CD4-positive, alpha-beta T cell treated with Interleukin-6 for 4 hours (primary cell): ENCODE results near the gene PPP1R2B.

Experiments
- DNase-seq: peaks from one replicate; pipeline ENCODE4 v3.0.0-alpha.2; 2020; ENCODE audit warnings: mixed read lengths

PPP1R2B gene

DNA sequence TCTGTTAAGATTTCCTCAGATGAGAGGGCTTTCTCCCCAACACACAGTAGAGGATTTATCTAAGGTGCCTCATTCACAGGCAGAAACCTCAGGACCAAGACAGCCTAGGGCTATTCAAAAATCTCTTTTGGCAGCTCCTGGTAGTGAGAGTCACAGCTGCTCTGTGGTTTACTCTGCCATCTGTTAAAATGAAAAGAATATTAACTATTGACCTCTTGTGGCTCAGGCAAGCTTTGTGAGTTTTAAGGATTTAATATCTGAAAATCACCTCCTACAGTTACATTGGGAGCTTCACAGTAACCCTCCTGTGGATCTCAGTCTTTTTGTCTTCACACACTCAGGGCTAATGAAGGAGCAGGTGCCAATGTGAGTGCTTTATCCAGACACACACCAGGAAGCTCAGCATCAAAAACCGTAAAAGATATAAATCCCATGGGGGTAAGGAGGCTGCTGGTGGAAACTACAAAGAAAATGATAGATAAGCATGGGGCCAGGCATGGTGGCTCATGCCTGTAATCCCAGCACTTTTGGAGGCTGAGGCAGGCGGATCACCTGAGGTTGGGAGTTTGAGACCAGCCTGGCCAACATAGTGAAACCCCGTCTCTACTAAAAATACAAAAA is 29.7 kb downstream of the PPP1R2B start:
- DNase-seq, result no peak

GRCh38 chr5:156883316-156883875 is 33.3 kb downstream of the PPP1R2B start:
- no peak for DNase-seq

DNA sequence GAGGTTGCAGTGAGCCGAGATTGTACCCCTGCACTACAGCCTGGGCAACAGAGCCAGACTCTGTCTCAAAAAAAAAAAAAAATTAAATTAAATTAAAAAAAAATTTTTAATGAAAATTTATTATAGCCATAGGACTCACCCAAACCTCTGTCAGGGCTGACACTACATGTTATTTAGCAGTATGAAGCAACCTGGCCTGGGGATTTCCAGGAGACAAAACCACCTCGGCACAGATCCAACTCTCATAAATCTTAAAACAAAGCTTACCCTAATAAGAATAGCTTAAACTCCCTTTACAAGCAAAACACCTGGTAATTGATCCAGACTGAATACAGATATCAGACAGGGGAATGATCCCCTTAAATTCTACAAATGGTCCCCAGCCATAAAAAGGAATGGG is 38.4 kb downstream of the PPP1R2B start:
- DNase-seq, result no peak

DNA sequence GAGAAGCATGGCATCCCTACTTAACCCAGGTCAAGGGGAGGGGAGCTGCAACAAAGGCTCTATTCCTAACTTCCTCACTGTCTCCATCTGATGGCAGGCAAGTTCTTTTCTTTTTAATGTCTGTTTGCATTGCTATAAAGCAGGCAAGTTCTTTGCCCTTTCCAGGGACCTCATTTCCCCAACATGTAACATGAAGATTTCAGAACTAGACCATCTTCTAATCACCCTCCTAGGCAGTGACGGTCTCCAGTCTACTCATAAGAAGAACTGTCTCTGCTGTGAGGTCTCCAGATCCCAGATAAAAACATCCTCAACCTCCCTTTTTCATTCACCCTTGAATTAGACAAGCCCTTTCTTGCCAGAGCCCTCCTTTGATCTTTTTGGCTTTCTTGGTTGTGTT is 42.1 kb downstream of the PPP1R2B start:
- DNase-seq, result no peak

- no peak for DNase-seq
Measured at GRCh38 chr5:156892864-156893263, 42.8 kb downstream of the PPP1R2B start.

GRCh38 chr5:156893517-156893916 is 43.4 kb downstream of the PPP1R2B start:
- DNase-seq, result no peak

DNA sequence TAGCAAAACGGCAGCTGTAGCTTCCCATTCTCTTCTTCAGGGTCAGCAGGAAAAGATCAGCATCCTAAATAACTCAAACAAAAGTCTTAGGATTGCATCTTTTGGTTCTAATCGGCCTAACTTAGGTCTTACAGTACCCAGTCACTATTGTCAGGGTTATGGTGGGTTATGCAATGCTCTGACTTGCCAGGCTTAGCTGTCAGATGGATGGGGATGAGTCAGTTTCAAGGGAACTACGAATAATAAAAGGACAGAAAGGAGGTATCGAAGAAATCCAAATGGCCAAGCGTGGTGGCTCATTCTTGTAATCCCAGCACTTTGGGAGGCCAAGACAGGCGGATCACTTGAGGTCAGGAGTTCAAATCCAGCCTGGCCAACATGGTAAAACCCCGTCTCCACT is 46.5 kb downstream of the PPP1R2B start:
- no peak for DNase-seq
